Glomerular visceral epithelial cell (primary cell): ENCODE measurements around the gene KIAA0586.
"Not testable (repeated sequence)": the region's sequence is repeated elsewhere in the genome, so short reads cannot be mapped to it uniquely, and the experiment has no call there.

ENCODE experiments used
- DNase-seq: peaks from one replicate; pipeline ENCODE4 v3.0.0-alpha.2; 2016; ENCODE audit errors: extremely low spot score

The KIAA0586 gene

DNA sequence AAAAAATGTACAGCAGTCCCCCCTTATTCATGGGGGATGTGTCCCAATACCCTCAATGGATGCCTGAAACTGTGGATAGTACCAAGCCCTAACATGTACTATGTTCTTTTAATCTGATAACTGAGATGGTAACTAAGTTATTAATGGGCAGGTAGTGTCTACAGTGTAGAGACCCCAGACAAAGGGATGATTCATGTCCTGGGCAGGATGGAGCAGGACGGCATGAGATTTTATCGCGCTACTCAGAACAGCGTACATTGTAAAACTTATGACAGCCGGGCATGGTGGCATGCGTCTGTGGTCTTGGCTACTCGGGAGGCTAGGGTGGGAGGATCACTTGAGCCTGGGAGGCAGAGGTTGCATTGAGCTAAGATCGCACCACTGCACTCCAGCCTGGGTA lies 37.1 kb downstream of the KIAA0586 start:
- DNase-seq, result no peak

- DNase-seq, result peak; percentile 6
These were observed 37.9 kb downstream of the KIAA0586 start for GRCh38 chr14:58465421-58465820.

GRCh38 chr14:58466459-58466858 lies 38.9 kb downstream of the KIAA0586 start:
- no peak for DNase-seq

- no peak for DNase-seq
These were observed 40.1 kb downstream of the KIAA0586 start for GRCh38 chr14:58467575-58467974.

- DNase-seq, result no peak
These were observed 41.8 kb downstream of the KIAA0586 start for GRCh38 chr14:58469309-58469708.

- no peak for DNase-seq
These were observed 48.8 kb downstream of the KIAA0586 start for GRCh38 chr14:58476320-58476719.

DNA sequence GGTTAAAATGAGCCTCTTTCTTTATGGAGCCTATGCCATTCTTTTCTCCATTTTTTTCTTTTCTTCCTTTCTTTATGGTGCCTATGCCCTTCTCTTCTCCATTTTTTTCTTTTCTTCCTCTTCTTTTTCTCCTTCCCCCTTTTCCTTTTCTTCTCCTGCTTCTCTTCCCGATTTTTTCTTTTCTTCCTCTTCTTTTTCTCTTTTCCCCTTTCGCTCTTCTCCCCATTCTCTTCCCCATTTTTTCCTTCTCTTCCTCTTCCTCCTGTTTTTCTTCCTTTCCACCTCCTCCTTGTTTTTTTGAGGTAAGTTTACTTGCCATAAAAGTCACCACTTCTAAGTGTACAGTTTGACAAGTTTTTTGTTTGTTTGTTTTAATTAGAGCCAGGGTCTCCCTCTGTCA lies 50.1 kb downstream of the KIAA0586 start:
- no peak for DNase-seq

DNA sequence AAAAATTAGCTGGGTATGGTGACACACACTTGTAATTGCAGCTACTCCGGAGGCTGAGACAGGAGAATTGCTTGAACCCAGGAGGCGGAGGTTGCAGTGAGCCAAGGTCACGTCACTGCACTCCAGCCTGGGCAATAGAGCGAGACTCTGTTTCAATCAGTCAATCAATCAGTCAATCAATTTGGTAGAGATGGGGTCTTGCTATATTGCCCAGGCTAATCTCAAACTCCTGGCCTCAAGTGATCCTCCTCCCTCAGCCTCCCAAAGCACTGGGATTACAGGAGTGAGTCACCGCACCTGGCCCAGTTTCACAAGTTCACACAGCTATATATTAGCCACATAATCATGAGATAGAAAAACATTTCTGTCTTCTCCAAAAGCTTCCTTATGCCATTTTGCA lies 50.8 kb downstream of the KIAA0586 start:
- DNase-seq, result not testable (repeated sequence)

GRCh38 chr14:58479975-58480374 lies 52.5 kb downstream of the KIAA0586 start:
- DNase-seq, result no peak

DNA sequence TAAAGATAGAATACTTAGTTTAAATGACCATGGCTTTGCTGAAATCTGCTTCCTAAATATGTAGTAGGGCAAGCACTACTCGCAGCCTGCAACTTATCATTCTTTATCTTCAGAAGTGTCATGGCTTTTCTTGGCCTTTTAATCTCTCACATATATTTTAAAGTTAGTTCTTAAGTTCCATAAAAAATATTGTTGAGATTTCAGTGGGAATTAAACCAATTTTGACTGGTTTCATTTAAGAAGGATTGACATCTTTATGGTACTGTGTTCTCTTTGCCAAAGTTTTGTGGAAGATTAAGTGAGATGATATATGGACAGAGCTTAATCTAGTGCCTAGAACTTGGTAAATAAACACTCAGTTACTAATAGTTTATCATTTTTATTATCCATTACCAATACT lies 56.7 kb downstream of the KIAA0586 start:
- no peak for DNase-seq

GRCh38 chr14:58488550-58488949 lies 61.0 kb downstream of the KIAA0586 start:
- DNase-seq, result peak; percentile 67

GRCh38 chr14:58491593-58491992 lies 64.1 kb downstream of the KIAA0586 start:
- no peak for DNase-seq

DNA sequence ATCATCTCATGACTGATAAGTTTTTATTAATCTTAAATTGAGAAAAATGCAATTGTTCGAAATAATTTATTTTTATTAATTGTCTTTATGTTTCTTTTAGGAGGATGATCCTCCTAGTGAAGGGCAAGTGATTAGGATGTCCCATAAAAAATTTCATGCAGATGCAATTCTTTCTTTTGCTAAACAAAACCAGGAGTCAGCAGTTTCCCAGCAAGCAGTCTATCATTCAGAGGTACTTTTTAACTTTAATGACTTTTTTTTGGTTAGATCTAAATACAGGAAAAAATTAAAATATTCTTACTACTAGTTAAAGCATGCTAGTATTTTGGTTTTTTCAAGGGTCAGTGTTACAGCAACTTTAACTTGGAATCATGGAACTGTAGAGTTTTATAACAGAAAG lies 64.5 kb downstream of the KIAA0586 start:
- DNase-seq, result no peak

DNA sequence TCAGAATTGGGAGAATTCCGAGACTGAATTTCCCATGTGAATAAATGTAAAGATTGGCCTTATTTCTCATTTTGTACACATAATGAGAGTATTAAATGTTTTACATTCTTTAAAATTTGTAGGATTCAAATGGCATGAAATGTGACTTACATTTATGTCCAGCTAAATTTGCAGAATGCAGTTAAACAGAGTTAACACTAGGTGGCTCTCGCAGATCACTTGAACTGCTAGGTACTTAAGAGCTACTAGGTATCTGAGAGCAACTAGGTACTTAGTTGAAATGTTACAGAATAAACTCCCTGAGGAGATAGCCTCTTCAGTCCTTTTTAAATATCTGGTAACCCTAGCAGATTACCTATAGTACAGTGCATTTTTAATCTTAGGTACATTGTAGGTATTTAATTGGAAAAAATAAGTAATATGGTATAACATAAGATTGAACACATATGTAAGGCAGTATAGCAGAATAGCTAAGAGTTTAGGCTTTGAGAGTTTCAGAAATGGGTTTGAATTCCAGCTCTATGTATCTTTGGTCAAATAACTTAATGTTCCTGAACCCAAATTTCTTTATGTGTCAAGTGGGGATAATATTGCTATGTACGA lies 73.8 kb downstream of the KIAA0586 start:
- peak; percentile 67 for DNase-seq

DNA sequence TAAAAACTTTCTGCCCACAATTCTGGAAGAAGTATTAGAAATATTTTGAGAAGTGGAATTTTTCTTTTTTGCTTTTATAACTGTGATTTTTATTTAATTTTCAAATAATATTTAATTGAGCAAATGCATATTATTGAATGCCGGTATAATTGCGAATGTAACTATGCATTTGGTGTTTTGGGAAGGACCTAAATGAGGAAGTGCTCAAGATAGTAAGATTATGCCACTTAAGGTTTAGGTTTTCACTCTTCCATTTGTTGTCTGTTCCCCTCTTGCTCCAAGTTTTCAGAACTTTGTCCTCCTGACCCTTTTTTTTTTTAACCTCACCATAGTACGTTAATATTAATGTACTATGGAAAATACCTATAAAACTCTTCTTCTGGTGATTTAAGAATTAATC lies 85.8 kb downstream of the KIAA0586 start:
- no peak for DNase-seq

DNA sequence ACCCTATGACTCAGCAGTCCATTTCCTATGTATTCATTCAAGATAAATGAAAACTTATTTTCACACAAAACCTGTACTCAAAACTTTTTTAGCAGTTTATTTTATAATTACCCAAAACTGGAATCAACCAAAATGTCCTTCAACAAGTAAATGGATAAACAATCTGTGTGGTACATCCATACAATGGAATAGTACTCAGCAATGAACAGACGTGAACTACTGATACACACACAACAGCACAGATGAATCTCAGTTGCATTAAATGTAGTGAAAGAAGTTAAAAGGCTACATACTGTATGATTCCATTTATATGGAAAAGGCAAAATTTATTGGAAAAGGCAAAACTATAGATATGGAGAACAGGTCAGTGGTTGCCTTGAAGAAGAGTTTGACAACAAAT lies 90.1 kb downstream of the KIAA0586 start:
- no peak for DNase-seq

- not testable (repeated sequence) for DNase-seq
These were observed 98.2 kb downstream of the KIAA0586 start for GRCh38 chr14:58525691-58526090.

GRCh38 chr14:58533446-58533845 lies 105.9 kb downstream of the KIAA0586 start:
- DNase-seq, result no peak

DNA sequence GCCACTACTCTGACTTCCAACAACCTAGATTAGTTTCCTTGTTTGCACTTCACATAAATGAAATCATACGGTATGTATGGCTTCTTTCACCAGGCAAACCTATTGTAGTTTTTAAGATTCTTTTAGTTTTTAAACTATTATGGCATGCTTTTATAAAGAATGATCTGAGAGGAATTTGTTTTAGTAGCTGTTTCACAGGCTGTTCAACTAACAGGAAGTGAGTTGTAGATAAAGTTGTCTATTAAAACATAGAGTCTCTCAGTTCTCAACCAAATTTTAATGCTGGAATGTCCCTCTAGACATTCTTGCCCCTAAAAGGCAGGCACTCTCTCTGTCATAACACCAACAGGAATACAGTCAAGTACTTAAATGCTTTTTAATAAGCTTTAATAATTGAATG lies 107.5 kb downstream of the KIAA0586 start:
- no peak for DNase-seq

- DNase-seq, result no peak
These were observed 109.5 kb downstream of the KIAA0586 start for GRCh38 chr14:58537004-58537403.

- DNase-seq, result no peak
These were observed 113.5 kb downstream of the KIAA0586 start for GRCh38 chr14:58540749-58541632.

GRCh38 chr14:58541633-58542022 lies 114.1 kb downstream of the KIAA0586 start:
- DNase-seq, result no peak

DNA sequence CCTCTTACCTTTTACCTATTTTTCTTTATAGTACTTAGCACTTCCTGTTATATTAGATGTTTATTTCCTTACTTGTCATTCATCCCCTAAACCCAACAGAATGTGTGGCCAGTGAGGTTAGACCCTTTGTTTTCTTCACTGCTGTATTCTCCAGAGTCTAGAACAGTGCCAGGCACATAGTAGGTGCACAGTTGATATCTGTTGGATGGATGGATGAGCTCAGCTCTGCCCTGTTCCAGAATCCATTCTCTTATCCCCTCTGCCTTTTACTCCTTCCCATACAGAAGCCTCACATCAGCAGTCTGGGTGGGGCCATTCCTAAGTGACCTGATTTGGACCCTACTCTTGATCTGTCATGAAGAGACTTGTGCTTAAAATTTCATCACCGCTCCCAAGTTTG lies 115.7 kb downstream of the KIAA0586 start:
- DNase-seq, result no peak
